ENCODE measurements around the gene PLCB4.

PLCB4 gene

GRCh38 chr20:9401371-9401770 is 332.5 kb downstream of the PLCB4 start:
- no peak overlapping the region for H3K4me3 ChIP-seq (ENCODE audit: low read depth, low read length)
- no peaks in the 10 kb centered on the region for H3K27me3 ChIP-seq (replicated peaks)
- in situ Hi-C loops (cut with HindIII; ENCODE audit: low pct_ligation_motif_present, low sequenced_read_pairs): loop anchor here (25.0 kb wide), 1 partner anchor 211 kb away; no protein-coding TSS in a partner anchor
- DNase-seq: no peak
- no peak overlapping the region for H3K27ac ChIP-seq
- no peak for TF ChIP-seq CTCF (IDR thresholded peaks at IDR 0.05; ENCODE audit: low read depth, low read length, missing control alignments)
- no peaks in the 10 kb centered on the region for H3K36me3 ChIP-seq (replicated peaks)

- H3K36me3 ChIP-seq (replicated peaks): no peaks in the 10 kb centered on the region
- H3K27ac ChIP-seq: no peak overlapping the region
- in situ Hi-C loops (cut with HindIII; ENCODE audit: low pct_ligation_motif_present, low sequenced_read_pairs): loop anchor here (25.0 kb wide), 1 partner anchor 210 kb away; no protein-coding TSS in a partner anchor
- no peak for DNase-seq
- H3K27me3 ChIP-seq (replicated peaks): no peaks in the 10 kb centered on the region
- no peak for TF ChIP-seq CTCF (IDR thresholded peaks at IDR 0.05; ENCODE audit: low read depth, low read length, missing control alignments)
- no peak overlapping the region for H3K4me3 ChIP-seq (ENCODE audit: low read depth, low read length)
Measured at GRCh38 chr20:9402141-9402540, 333.3 kb downstream of the PLCB4 start.

- no peak for DNase-seq
- Histone ChIP-seq H3K27ac (no peak overlapping the region), H3K27me3 (replicated peaks) (no peaks in the 10 kb centered on the region), H3K36me3 (replicated peaks) (no peaks in the 10 kb centered on the region), H3K4me3 (ENCODE audit: low read depth, low read length) (no peak overlapping the region)
- in situ Hi-C loops (cut with HindIII; ENCODE audit: low pct_ligation_motif_present, low sequenced_read_pairs): loop anchor here (25.0 kb wide), 1 partner anchor 210 kb away; no protein-coding TSS in a partner anchor
- no peak for TF ChIP-seq CTCF (IDR thresholded peaks at IDR 0.05; ENCODE audit: low read depth, low read length, missing control alignments)
Measured at GRCh38 chr20:9402546-9402945, 333.7 kb downstream of the PLCB4 start.

GRCh38 chr20:9403448-9403847 is 334.6 kb downstream of the PLCB4 start:
- in situ Hi-C loops (cut with HindIII; ENCODE audit: low pct_ligation_motif_present, low sequenced_read_pairs): loop anchor here (25.0 kb wide), 1 partner anchor 209 kb away; no protein-coding TSS in a partner anchor
- H3K27me3 ChIP-seq (replicated peaks): no peaks in the 10 kb centered on the region
- no peak for TF ChIP-seq CTCF (IDR thresholded peaks at IDR 0.05; ENCODE audit: low read depth, low read length, missing control alignments)

GRCh38 chr20:9407805-9408421 is 339.0 kb downstream of the PLCB4 start:
- DNase-seq: peak; percentile 84
- peak; percentile 79 for TF ChIP-seq CTCF (IDR thresholded peaks at IDR 0.05; ENCODE audit: low read depth, low read length, missing control alignments)
- no peak overlapping the region for H3K27ac ChIP-seq

More at GRCh38 chr20:9403448-9403847, 334.6 kb downstream of the PLCB4 start:
- Histone ChIP-seq H3K36me3 (replicated peaks) (no peaks in the 10 kb centered on the region), H3K27ac (no peak overlapping the region), H3K4me3 (ENCODE audit: low read depth, low read length) (no peak overlapping the region)
- no peak for DNase-seq

More at GRCh38 chr20:9407805-9408421, 339.0 kb downstream of the PLCB4 start:
- Histone ChIP-seq H3K36me3 (replicated peaks) (no peaks in the 10 kb centered on the region), H3K27me3 (replicated peaks) (no peaks in the 10 kb centered on the region), H3K4me3 (ENCODE audit: low read depth, low read length) (no peak overlapping the region)
- in situ Hi-C loops (cut with HindIII; ENCODE audit: low pct_ligation_motif_present, low sequenced_read_pairs): loop anchor here (25.0 kb wide), 1 partner anchor 204 kb away; no protein-coding TSS in a partner anchor
